Tibial nerve (tissue), 4 donors: ENCODE data around the gene RCSD1. TPM values are rescaled to one million over a fixed set of nuclear protein-coding genes. Genes with fewer than 3 reads are reported as not detected.

ENCODE experiments used
- DNase-seq, 2 donors: peaks; one replicate each; pipeline ENCODE4 v3.0.0-alpha.2; 2019; ENCODE audit warnings: low spot score in 2 of 2
- H3K27ac ChIP-seq, 4 donors: fragments of 200-600 bp; sonication (generic) in 3 of 4; one replicate each; pipeline ENCODE4 v1.5.1; 2017 to 2019; ENCODE audit warnings: mild to moderate bottlenecking in 1 of 4
- H3K27me3 ChIP-seq, 2 donors: fragments of 200-600 bp; sonication (generic) in 1 of 2; one replicate each; pipeline versions ENCODE4 v1.5.1 to v1.6.0; 2017 to 2019
- H3K36me3 ChIP-seq, 3 donors: fragments of 200-600 bp; sonication (generic); one replicate each; pipeline ENCODE4 v1.5.1; 2018 to 2019
- H3K4me1 ChIP-seq, 4 donors: fragments of 200-600 bp; sonication (generic) in 3 of 4; one replicate each; pipeline ENCODE4 v1.5.1; 2017 to 2019
- H3K4me3 ChIP-seq, 4 donors: fragments of 200-600 bp; sonication (generic) in 3 of 4; one replicate each; pipeline ENCODE4 v1.5.1; 2017 to 2019; ENCODE audit warnings: mild to moderate bottlenecking in 1 of 4, moderate library complexity in 1 of 4
- H3K9me3 ChIP-seq, 4 donors: fragments of 200-600 bp; sonication (generic) in 3 of 4; one replicate each; pipeline ENCODE4 v1.5.1; 2017 to 2019
- EP300 ChIP-seq, 2 donors: sonication (generic); formaldehyde crosslinking; IDR thresholded peaks; one replicate each; pipeline ENCODE4 v1.6.1; 2017; ENCODE audit warnings: antibody characterized with exemption in 2 of 2, mild to moderate bottlenecking in 1 of 2
- POLR2A ChIP-seq, 2 donors: fragments of 450-650 bp; IDR thresholded peaks; one replicate each; pipeline ENCODE4 v1.6.1; 2017; ENCODE audit warnings: antibody characterized with exemption in 2 of 2, mild to moderate bottlenecking in 2 of 2, moderate library complexity in 2 of 2
- WGBS, 2 donors: methylation state at CpG; one replicate each; pipeline ENCODE4 v1.1.5; 2018; 5-methylcytosine and 5-hydroxymethylcytosine counted together
- total RNA-seq, 4 donors: library from RNA; depleted of rRNA; stranded (reverse); fragments of >200 nt; gene quantifications; one replicate each; pipeline ENCODE4 v1.1.0, GENCODE V29; 2016
- TF ChIP-seq, protein P1 (sequence below), 5 experiments: fragments of 200-600 bp in 3 of 5; fragments of 450-650 bp in 2 of 5; sonication (generic) in 3 of 5; IDR thresholded peaks; one replicate each; pipeline ENCODE4 v1.5.1; 2016 to 2019; ENCODE audit warnings: antibody characterized with exemption in 5 of 5, mild to moderate bottlenecking in 3 of 5, moderate library complexity in 2 of 5

The RCSD1 gene
- total RNA-seq, 4 donors from 2014 or later: 10.0 to 17.7 (median 12.9) TPM

DNA sequence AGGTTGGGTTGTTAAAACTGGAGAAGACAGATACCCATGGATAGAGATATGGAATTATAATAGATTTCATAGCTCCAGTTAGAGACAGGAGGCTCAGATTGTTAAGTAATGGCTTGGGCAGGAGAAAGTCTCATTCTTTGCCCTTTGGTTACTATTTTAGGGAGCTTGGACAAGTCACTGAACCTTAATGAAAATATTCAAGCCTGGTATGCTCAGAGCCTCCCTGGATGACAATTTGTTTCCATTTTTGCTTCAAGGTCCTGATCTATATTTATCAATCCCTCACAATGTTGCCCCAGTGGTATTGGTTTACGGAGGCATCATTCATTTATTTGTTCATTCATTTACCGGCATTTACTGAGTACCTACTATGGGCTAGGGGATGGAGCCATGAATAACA is 37.5 kb downstream of the RCSD1 start:
- H3K27ac ChIP-seq: no peak overlapping the region
- H3K4me3 ChIP-seq: no peak overlapping the region
- DNase-seq: no peak
- H3K27me3 ChIP-seq: no peaks in the 10 kb centered on the region
- H3K4me1 ChIP-seq: peaks cover 0 to 14% (median 6%) of the 10 kb centered on the region in 4 donors
- 91 to 93% methylated on average over 2 of the region's 2 CpGs for WGBS, 2 donors
- TF ChIP-seq, protein P1, sequence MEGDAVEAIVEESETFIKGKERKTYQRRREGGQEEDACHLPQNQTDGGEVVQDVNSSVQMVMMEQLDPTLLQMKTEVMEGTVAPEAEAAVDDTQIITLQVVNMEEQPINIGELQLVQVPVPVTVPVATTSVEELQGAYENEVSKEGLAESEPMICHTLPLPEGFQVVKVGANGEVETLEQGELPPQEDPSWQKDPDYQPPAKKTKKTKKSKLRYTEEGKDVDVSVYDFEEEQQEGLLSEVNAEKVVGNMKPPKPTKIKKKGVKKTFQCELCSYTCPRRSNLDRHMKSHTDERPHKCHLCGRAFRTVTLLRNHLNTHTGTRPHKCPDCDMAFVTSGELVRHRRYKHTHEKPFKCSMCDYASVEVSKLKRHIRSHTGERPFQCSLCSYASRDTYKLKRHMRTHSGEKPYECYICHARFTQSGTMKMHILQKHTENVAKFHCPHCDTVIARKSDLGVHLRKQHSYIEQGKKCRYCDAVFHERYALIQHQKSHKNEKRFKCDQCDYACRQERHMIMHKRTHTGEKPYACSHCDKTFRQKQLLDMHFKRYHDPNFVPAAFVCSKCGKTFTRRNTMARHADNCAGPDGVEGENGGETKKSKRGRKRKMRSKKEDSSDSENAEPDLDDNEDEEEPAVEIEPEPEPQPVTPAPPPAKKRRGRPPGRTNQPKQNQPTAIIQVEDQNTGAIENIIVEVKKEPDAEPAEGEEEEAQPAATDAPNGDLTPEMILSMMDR (IDR thresholded peaks at IDR 0.05): no peak
- H3K9me3 ChIP-seq: no peaks in the 10 kb centered on the region
- no peaks in the 10 kb centered on the region for H3K36me3 ChIP-seq

DNA sequence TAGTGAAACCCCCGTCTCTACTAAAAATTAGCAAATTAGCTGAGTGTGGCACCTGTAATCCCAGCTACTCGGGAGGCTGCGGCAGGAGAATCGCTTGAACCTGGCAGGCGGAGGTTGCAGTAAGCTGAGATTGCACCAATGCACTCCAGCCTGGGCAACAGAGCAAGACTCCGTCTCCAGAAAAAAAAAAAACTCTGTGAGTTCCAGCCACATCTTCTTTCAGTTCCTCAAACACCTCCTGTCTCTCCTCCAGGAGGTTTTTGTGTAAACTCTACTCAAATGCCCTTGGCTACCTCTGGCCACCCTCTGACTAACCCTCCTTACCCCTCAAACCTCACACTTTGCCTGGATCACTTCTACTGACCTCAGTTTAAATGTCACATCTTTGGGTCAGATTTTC is 38.1 kb downstream of the RCSD1 start:
- DNase-seq: no peak
- Histone ChIP-seq H3K9me3 (no peaks in the 10 kb centered on the region), H3K4me3 (no peak overlapping the region), H3K36me3 (no peaks in the 10 kb centered on the region), H3K27me3 (no peaks in the 10 kb centered on the region), H3K4me1 (peaks cover 0 to 8% (median 2%) of the 10 kb centered on the region in 4 donors), H3K27ac (no peak overlapping the region)
- TF ChIP-seq, protein P1 (IDR thresholded peaks at IDR 0.05): no peak
- no peak for TF ChIP-seq EP300 (IDR thresholded peaks at IDR 0.05)
- no peak for TF ChIP-seq POLR2A (IDR thresholded peaks at IDR 0.05)
- 88% methylated on average over 6 of the region's 6 CpGs for WGBS, 2 donors

DNA sequence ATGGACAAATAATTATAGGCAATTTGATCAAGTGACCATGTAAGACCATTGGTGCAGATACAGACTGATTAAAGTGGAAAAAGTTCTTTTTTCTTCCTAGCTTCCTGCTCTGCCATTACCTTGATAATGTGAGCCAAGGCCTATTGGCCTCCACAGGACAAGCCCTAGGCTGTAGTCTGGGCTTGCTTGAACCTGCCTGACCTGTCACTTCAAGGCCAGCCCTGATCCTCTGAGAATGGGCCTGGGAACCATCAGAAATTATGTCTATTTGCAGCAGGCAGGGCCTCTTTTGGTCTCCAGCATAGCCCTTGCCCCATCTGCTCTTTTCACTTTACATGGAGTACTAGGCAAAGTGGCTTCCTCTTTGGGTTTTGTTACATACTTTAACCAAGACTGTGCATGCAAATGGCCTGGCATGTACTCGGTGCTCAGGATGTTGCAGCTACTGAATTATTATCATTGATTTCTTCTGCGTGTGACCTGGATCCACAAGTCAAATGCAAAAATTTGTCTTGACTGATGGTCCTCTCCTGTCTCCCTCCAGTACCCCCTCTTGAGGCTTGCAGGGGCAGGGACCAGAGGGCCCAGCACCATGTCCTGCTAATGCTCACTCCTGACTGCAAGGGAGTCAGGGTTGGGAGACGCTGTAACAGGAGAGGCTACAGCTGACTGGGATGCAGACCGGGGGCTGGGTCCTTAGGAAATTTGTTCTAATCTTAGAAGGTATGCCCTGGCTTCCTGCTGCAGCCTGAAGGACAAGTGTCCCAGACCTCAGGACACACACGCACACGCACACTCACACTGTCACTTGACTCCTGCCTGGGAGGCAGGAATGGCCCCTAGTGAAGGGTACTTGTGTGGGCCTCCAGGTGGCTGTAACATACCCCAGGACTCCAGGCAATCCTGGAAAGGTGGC is 39.4 kb downstream of the RCSD1 start:
- no peak for DNase-seq
- H3K4me3 ChIP-seq: no peak overlapping the region
- no peaks in the 10 kb centered on the region for H3K27me3 ChIP-seq
- H3K36me3 ChIP-seq: no peaks in the 10 kb centered on the region
- WGBS, 2 donors: 76 to 93% methylated on average over 4 to 6 of the region's 6 CpGs
- H3K9me3 ChIP-seq: no peaks in the 10 kb centered on the region
- H3K27ac ChIP-seq: no peak overlapping the region
- TF ChIP-seq, protein P1 (IDR thresholded peaks at IDR 0.05): no peak
- TF ChIP-seq EP300 (IDR thresholded peaks at IDR 0.05) (no peak), POLR2A (IDR thresholded peaks at IDR 0.05) (no peak)
- peaks cover 0 to 6% (median 0%) of the 10 kb centered on the region in 4 donors for H3K4me1 ChIP-seq

DNA sequence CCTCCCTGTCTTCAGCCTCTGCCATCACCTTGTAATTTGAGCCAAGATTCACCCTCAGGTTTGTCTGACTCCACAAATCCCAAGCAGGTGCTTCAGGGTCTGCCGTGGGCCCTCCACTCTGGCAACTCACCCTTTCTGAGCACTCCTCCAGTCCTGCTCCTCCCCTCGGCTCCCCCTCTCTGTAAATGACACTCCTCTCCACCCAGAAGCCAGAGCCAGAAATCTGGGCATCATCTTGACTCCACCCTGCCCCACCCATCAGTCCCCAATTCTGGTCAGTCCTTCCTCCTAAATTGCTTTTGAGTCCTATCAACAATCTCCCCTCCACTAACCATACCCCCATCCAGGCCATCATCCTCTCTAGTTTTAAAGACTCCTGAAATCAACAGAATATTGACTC is 40.5 kb downstream of the RCSD1 start:
- Histone ChIP-seq H3K4me1 (peaks cover 0 to 6% (median 0%) of the 10 kb centered on the region in 4 donors), H3K4me3 (no peak overlapping the region), H3K27me3 (no peaks in the 10 kb centered on the region), H3K9me3 (no peaks in the 10 kb centered on the region), H3K36me3 (no peaks in the 10 kb centered on the region), H3K27ac (no peak overlapping the region)
- DNase-seq: no peak
- TF ChIP-seq, protein P1 (IDR thresholded peaks at IDR 0.05): no peak
- TF ChIP-seq POLR2A (IDR thresholded peaks at IDR 0.05) (no peak), EP300 (IDR thresholded peaks at IDR 0.05) (no peak)
- WGBS, 2 donors: 87 to 88% methylated on average over 2 of the region's 2 CpGs

DNA sequence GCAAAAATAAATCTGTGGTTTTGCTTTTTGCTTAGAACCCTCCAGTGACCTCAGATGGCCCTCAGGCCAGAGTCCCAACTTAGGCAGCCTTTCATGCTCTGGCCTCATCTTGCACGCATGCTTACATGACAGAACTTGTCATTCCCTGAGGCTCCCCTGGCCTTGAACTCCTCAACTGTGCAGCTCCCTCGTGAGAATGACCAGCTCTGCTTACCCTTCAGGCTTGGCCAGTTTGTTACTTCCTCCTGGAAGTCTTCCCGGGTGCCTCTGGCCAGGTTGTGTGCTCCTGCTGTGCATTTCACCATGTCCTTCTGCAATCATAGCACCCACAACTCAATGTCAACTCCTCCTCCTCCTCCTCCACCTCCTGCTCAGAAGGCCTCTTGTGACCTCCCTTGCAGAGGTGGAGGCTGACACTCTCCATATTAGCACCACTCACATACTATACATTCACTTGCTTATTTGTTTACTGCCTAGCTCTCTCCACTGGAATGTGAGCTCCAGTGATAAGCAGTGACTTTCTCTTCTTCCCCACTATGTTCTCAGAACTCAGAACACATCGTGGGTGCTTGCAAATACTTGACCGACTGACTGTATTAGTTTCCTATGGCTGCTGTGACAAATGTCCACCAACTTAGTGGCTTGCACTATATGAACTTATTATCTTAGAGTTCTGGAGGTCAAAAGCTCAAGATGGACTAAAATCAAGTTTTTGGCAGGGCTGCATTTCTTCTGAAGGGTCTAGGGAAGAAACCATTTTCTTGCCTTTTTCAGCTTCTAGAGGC is 41.9 kb downstream of the RCSD1 start:
- DNase-seq: no peak
- TF ChIP-seq EP300 (IDR thresholded peaks at IDR 0.05) (no peak), POLR2A (IDR thresholded peaks at IDR 0.05) (no peak)
- TF ChIP-seq, protein P1 (IDR thresholded peaks at IDR 0.05): no peak

More for the DNA sequence above, 41.9 kb downstream of the RCSD1 start:
- 81 to 83% methylated on average over 5 of the region's 5 CpGs for WGBS, 2 donors
- Histone ChIP-seq H3K9me3 (no peaks in the 10 kb centered on the region), H3K27ac (no peak overlapping the region), H3K4me1 (peaks cover 0 to 6% (median 0%) of the 10 kb centered on the region in 4 donors), H3K4me3 (no peak overlapping the region), H3K36me3 (no peaks in the 10 kb centered on the region), H3K27me3 (no peaks in the 10 kb centered on the region)
